Measurements from ENCODE around the gene ELK3.

ELK3 gene

GRCh38 chr12:96198965-96199364 is 4.8 kb downstream of the ELK3 start:
- DNase-seq (ENCODE audit: low read depth, low spot score), result peak; percentile 93
- in situ Hi-C loops (cut with HindIII; ENCODE audit: low sequenced_read_pairs), result no loop called here
- TF ChIP-seq, protein P1, sequence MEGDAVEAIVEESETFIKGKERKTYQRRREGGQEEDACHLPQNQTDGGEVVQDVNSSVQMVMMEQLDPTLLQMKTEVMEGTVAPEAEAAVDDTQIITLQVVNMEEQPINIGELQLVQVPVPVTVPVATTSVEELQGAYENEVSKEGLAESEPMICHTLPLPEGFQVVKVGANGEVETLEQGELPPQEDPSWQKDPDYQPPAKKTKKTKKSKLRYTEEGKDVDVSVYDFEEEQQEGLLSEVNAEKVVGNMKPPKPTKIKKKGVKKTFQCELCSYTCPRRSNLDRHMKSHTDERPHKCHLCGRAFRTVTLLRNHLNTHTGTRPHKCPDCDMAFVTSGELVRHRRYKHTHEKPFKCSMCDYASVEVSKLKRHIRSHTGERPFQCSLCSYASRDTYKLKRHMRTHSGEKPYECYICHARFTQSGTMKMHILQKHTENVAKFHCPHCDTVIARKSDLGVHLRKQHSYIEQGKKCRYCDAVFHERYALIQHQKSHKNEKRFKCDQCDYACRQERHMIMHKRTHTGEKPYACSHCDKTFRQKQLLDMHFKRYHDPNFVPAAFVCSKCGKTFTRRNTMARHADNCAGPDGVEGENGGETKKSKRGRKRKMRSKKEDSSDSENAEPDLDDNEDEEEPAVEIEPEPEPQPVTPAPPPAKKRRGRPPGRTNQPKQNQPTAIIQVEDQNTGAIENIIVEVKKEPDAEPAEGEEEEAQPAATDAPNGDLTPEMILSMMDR (IDR thresholded peaks at IDR 0.05; ENCODE audit: low read depth, low read length), result no peak
- H3K4me3 ChIP-seq (ENCODE audit: low read depth, low read length), result no peak overlapping the region

- TF ChIP-seq, protein P1 (IDR thresholded peaks at IDR 0.05; ENCODE audit: low read depth, low read length), result no peak
- H3K4me3 ChIP-seq (ENCODE audit: low read depth, low read length), result no peak overlapping the region
- DNase-seq (ENCODE audit: low read depth, low spot score), result no peak
- in situ Hi-C loops (cut with HindIII; ENCODE audit: low sequenced_read_pairs), result no loop called here
These were observed 5.3 kb downstream of the ELK3 start for GRCh38 chr12:96199464-96199863.

- H3K4me3 ChIP-seq (ENCODE audit: low read depth, low read length), result no peak overlapping the region
- in situ Hi-C loops (cut with HindIII; ENCODE audit: low sequenced_read_pairs), result no loop called here
- no peak for DNase-seq (ENCODE audit: low read depth, low spot score)
- TF ChIP-seq, protein P1 (IDR thresholded peaks at IDR 0.05; ENCODE audit: low read depth, low read length), result no peak
These were observed 7.4 kb downstream of the ELK3 start for GRCh38 chr12:96201272-96202227.

GRCh38 chr12:96204381-96204780 is 10.2 kb downstream of the ELK3 start:
- H3K4me3 ChIP-seq (ENCODE audit: low read depth, low read length), result no peak overlapping the region
- in situ Hi-C loops (cut with HindIII; ENCODE audit: low sequenced_read_pairs), result no loop called here
- TF ChIP-seq, protein P1 (IDR thresholded peaks at IDR 0.05; ENCODE audit: low read depth, low read length), result no peak
- DNase-seq (ENCODE audit: low read depth, low spot score), result no peak

- DNase-seq (ENCODE audit: low read depth, low spot score), result no peak
- TF ChIP-seq, protein P1 (IDR thresholded peaks at IDR 0.05; ENCODE audit: low read depth, low read length), result no peak
- H3K4me3 ChIP-seq (ENCODE audit: low read depth, low read length), result no peak overlapping the region
- in situ Hi-C loops (cut with HindIII; ENCODE audit: low sequenced_read_pairs), result no loop called here
These were observed 11.7 kb downstream of the ELK3 start for GRCh38 chr12:96205908-96206307.

- TF ChIP-seq, protein P1 (IDR thresholded peaks at IDR 0.05; ENCODE audit: low read depth, low read length), result no peak
- no peak overlapping the region for H3K4me3 ChIP-seq (ENCODE audit: low read depth, low read length)
- in situ Hi-C loops (cut with HindIII; ENCODE audit: low sequenced_read_pairs), result no loop called here
- DNase-seq (ENCODE audit: low read depth, low spot score), result no peak
These were observed 12.9 kb downstream of the ELK3 start for GRCh38 chr12:96206936-96207662.

All from astrocyte of the spinal cord (primary cell).